ENCODE measurements around the gene IGF1. TPM values are rescaled to one million over a fixed set of nuclear protein-coding genes. Genes with fewer than 3 reads are reported as not detected.
A peak's percentile ranks its signal among the peaks of the same experiment; 100 is the strongest.
"Not testable (repeated sequence)": the region's sequence is repeated elsewhere in the genome, so short reads cannot be mapped to it uniquely, and the experiment has no call there.

IGF1 gene
- total RNA-seq, 1 experiment from 2014 or later = not detected

DNA sequence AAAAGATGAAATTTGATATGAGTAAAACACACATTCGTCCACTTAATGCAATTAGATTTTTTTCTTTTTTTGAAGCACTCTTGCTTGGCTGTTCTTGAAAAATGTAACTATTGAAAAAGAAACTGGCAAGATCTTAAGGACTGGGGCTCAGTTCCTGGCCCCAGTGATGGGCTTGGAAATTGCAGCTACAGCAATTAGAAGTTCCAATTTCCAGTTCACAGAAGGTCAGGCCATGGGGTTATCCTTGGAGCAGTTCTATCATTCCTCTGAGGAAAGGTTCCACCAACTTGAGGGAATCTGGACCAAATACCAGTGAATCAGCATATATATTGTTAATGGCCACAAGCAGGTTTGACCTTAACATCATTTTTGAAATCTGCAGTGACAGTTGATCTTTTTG is 18.9 kb downstream of the IGF1 start:
- DNase-seq (ENCODE audit: low read depth) = no peak

DNA sequence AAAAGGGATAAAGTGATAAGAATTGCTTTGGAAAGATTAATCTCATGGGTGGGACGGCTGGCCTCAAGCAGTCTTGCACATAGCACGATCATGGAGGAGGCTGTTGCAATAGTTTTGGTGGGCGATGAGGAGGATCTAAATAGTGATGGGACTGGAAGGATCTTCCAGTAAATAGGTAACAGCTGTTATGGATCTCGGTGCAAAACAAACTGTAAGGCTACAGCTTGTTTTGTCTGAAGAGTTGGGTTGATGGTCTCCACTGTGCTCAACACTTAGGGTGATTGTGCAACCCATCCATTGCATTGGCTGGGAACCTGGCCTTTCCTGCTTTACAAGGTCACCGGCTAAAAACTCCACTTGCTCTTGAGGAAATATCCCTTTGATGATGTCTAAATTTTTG is 21.0 kb downstream of the IGF1 start:
- no peak for DNase-seq (ENCODE audit: low read depth)

DNA sequence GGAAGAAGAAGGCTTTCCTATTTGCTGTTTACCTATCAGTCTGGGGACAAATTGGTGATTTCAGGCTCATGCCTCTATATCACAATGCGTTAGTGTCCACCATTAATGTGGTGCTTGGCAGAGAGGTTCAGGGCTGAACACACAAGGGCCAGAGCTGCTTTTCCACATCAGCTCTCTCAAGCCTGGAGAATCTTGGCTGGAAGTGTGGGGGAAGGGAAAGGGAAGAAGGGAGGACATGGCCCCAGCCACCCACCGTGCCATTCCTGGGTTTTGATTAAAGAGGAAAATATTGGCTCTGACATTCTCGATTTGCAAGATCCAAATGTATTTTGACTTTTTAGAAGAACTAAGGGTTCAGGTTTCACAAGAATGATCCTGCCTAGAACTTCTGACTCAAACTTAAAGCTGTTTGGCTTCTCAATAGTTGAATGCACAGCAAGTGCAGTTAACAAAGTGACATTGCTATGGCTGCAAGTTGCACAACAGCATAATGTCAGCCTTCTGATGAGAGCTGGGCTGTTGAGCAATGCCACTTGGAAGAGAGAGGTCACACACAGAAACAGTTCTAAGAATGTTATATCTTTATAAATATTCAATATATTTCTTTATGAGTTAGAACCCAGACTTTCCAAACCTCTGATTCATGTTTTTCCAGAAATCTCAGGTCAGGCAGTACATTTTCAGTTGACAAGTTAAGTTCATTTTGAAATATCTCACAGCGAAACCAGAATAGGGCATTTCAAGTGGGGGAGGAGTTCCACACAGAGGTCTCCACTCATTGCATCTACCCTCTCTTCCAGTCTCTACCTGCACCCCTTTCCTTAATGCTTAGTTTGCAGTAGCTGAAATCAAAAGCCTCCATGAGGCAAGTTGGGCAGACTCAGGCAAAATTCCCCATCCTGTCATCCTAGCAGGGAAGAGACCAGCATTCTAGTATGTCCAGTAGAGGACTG is 25.3 kb downstream of the IGF1 start:
- no peak for DNase-seq (ENCODE audit: low read depth)

DNA sequence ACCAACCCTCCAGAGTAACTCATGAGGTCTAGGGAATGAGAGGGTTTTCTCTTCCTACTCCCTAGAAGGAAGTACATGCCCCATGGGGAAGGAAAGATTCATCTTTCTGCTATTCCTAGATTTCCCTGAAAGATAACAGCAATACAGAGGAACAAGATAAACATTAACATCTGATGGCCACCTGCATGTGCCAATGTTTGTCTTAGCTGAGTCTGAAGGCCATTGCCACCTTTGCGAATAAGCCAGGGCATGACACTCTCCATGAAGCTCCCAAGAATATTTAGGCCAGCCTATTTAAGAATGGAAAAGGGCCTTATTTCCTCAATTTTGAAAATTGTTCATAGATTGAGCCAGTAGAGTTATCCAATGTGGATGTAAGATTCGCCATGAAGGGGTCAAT is 26.0 kb downstream of the IGF1 start:
- DNase-seq (ENCODE audit: low read depth) = no peak

DNA sequence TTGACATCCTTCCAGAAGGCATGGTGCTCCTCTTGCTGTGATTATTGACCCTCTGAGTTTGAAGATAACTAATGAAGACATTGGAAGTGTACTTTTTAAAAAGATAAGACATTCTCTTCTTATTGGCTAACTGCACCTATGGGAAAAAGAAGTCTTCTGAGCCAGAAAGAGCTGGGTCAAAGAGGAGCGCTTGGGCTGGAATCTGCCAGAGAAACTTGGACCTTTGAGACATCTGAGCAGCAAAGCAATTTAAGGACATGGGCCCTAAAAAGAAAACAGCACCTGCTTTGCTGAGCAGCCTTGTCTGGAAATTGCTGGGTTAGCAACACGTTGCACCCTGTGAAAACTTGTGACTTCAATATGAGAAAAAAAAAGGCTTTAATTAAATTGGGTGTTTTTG is 27.8 kb downstream of the IGF1 start:
- DNase-seq (ENCODE audit: low read depth) = no peak

DNA sequence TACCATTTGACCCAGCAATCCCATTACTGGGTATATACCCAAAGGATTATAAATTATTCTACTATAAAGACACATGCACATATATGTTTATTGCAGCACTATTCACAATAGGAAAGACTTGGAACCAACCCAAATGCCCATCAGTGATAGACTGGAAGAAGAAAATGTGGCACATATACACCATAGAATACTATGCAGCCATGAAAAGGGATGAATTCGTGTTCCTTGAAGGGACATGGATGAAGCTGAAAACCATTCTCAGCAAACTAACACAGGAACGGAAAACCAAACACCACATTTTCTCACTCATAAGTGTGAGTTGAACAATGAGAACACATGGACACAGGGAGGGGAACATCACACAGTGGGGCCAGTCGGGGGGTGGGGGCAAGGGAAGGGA is 31.3 kb downstream of the IGF1 start:
- DNase-seq (ENCODE audit: low read depth) = not testable (repeated sequence)

DNA sequence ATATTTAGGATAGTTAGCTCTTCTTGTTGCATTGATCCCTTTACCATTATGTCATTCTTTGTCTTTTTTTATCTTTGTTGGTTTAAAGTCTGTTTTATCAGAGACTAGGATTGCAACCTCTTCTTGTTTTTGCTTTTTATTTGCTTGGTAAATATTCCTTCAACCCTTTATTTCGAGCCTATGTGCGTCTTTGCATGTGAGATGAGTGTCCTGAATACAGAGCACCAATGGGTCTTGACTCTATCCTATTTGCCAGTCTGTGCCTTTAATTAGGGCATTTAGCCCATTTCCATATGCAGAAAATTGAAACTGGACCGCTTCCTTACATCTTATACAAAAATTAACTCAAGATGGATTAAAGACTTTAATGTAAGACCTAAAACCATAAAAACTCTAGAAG is 32.9 kb downstream of the IGF1 start:
- not testable (repeated sequence) for DNase-seq (ENCODE audit: low read depth)

DNA sequence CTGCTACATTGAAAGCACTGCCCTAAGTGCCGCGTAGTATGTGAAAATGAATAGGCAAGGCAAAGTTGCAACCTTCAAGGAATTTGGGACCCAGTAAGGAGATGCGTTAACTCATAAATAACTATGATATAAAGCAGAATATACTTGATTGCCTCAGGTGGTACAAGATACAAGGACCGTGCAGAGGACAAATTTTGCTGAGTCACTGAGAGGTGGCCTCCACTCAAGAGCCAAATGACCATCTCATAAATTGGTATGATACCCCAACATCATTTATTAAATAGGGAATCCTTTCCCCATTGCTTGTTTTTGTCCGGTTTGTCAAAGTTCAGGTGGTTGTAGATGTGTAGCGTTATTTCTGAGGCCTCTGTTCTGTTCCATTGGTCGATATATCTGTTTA is 35.7 kb downstream of the IGF1 start:
- no peak for DNase-seq (ENCODE audit: low read depth)

DNA sequence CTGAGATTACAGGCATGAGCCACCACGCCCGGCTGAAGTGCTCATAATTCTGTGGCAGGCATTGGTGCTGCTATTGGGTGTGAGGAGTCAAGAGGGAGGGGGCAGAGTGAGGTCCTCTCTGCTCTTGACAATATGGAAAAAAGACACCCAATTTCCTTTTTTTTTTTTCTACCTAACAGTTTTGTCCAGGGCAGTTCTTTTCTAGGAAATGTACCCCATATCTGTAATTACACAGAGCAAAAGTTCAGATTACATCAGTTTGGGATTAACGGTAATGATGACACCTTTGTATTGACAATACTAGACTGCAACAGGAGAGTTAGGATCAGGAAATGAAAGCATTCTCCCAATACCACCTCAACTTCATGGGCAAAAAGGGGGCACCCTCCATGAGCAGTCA is 36.3 kb downstream of the IGF1 start:
- no peak for DNase-seq (ENCODE audit: low read depth)

DNA sequence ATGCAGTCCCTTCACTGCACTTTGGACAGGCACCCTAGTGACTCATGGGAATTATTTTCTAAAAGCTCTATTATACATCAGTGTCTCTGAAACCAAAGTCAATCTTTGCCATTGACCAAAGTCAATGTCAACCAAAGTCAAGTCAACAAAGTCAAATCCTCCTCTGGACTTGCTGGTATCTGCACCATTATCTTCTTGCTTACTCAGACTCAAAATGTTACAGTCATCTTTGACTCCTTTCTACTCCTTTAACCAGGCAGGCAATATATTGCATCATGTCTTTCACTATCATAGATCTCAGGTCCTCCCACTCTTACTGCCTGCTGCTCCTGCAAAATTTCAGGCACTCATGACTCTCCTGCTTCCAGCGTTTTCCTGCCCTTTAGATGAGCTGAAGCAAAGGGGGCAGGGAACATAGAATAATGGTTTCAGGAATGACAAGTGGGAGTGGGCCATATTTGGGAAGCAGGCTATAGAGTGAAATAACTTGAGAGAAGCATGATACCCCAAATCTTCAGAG is 39.2 kb downstream of the IGF1 start:
- DNase-seq (ENCODE audit: low read depth) = no peak

DNA sequence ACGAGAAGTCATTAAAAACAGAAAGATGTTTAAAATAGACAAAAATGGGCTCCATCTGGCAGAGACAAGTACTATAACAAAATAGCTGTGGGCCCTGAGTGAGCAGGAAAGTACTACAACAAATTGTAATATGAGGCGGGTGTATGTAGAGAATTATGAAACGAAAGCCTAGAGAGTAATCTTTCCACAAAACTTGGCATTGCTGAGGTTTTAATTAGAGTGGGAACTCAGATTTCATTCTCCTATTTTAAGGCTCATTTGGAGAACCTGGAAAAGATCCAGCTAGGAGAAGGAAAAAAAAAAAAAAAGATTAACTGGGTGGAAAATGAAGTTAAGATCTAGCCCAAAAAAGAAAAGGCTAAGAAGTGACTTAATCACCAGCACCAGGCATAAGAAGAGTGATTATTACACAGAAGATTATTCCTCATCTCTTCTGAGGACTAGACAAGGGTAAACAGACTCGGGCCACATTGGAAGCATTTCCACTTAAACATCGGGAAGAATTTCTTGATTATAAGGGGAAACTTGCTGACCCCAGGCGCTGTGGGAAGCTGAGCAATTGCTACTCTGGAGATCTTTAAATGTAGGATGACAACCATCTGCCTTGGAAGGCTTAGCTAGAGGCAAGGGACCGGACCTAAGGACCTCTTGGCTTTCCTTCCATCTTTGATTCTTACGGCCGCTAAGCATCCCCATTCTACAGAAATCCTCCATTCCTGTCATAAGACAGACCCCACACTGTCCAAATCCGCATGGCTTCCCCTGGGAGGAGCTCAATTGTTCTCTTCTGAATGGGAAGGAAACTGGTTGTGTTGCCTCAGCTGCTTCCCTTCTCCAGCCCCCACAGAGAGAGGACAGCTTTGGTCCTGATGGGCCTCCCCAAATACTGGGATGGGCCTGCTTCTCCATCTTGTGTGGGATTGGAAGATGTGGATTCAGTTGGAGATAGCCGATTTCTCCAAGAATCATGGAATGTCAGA is 40.6 kb downstream of the IGF1 start:
- no peak for DNase-seq (ENCODE audit: low read depth)

DNA sequence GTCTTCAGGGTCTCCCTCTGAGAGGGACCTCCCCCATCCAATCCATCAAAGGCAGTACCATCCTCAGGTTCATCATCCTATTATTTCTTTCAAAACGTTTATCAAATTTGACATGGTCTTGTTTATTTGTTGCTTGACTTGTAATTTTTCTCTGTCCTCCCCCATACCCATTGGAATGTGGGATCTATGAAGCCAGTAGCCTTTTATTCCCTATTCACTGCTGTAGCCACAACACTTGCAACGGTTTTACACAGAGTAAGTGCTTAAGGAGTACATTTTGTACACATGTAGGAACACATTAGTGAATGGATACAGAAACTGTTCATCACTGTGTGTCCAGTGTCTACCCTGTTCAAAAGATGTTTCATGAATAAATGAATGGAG is 41.5 kb downstream of the IGF1 start:
- no peak for DNase-seq (ENCODE audit: low read depth)

DNA sequence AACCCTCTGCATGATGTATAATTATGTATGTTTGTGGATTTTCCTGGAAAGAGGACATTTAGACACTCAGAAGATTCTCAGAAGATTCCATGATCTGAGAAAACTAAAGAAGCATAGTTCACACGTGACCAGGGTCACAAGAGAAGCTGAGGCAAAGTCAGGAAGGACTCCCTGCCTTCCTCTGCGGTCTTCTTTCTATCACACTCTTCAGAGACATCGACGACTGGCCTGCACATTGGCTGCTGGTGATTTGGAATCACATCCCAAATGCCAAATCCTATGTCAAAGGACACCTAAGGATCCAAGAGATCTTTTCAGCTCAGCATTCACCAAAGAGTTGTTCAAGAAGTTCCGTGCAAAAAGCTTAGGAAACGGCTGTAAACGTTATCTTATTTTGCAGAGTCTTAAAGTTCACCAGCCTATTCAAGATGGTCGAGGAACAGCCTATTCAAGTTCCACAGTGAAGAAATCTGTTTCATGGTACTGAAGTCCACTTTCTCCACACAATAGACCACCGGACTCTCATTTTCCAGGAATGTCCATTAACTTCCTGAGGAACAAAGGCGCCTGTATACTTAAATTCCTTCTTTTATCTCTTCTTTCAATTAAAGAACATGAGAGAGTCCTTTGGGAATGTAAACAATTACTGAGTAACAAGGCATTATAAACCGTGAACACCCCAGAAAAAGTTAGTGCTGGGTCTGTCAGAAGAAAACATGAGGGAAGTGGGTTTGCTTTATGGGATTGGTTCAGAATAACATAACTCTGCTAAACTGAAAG is 42.1 kb downstream of the IGF1 start:
- DNase-seq (ENCODE audit: low read depth) = peak; percentile 17

DNA sequence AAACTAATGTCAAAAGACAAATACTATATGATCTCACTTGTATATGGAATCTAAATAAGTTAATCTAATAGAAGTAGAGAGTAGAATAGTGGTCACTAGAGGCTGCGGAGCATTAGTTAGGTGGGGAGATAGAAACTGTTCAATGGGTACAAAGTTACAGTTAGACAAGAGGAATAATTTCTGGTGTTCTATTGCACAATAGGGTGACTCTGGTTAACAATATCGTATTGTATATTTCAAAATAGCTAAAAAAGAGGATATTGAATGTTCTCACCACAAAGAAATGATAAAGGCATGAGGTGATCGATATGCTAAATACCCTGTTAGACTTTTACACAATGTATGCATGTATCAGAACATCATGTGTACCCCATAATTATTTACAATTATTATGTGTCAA is 42.9 kb downstream of the IGF1 start:
- no peak for DNase-seq (ENCODE audit: low read depth)

DNA sequence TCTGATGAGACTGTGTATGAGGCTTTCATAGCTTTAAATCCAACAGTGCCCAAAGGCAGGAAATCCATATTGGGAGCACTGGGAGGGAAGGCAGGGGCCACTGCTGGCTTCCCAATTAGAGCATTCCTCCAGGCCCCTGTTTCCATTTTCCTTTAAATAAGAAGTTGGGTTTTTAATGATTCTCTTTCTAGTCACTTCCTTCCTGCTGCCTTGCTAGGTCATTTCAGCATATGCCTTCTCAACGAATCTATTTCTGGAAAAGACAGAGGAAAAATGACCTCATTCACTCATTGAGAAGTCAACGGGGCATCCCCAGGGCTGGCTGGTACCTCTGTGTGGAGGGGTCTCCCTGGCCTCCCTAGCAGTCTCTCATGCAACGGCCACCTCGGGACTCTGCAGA is 43.5 kb downstream of the IGF1 start:
- DNase-seq (ENCODE audit: low read depth) = no peak

DNA sequence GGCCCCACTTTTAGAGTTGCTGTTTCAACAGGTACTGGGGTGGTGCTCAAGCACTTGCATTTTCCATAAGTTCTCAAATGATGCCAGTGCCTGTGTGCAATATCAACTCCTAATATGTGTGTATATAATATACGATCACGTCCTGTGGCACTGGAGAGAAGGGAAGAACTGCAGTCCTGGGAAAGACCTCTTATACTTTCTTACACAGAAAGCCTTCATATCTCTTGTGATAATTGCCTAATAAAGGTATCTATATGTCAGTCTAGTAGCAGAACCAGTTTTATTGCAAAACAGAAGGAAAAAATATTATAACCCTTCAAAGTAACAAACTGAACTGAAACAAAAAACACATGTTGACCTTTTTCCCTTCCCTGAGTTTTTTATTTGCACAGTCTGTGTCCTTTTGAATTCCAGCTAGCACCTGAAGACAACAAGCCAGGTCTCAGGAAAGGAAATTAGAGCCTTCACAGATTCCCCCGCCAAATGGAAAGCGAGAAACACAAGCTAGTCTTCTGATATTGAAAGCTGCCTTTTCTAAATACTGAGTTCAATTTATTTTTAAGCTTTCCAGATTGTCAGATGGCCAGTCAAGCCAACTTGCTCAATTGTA is 44.4 kb downstream of the IGF1 start:
- no peak for DNase-seq (ENCODE audit: low read depth)

DNA sequence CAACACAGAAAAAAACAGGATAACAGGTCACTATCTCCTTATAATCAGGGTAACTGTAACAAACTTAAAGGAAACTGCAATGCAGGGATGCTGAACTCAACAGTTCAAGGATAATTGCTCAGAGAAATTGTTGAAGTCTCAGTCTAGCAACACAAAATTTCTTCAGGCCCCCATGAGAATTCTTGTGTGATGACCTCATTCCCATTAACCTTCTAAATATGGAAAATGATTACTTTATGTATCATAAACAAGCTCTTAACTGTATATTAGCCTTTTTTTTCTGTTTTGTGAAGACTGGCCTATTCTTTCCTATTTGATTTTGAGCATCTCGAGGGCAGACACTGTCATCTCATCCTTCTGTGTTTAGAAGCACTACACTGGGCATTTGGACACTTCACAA is 47.1 kb downstream of the IGF1 start:
- DNase-seq (ENCODE audit: low read depth) = no peak

DNA sequence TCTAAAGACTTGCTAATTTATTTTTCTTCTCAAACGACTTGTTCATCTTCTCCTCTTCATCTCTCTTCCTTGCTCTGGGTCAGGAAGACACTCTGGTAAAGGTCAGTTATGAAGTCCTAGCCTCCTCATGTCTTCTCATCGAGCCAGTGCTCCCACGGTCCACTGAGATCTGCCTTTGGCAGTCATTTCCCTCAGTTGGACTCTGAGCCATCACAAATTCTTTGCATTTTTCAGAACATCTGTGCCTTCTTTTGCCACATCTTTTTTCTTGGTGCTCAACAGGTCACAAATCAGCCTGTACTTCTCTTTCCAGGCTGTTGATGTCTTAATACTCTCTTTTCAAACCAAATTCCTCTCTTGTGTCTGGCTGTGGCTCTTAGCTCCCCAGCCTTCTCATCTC is 49.7 kb downstream of the IGF1 start:
- no peak for DNase-seq (ENCODE audit: low read depth)

DNA sequence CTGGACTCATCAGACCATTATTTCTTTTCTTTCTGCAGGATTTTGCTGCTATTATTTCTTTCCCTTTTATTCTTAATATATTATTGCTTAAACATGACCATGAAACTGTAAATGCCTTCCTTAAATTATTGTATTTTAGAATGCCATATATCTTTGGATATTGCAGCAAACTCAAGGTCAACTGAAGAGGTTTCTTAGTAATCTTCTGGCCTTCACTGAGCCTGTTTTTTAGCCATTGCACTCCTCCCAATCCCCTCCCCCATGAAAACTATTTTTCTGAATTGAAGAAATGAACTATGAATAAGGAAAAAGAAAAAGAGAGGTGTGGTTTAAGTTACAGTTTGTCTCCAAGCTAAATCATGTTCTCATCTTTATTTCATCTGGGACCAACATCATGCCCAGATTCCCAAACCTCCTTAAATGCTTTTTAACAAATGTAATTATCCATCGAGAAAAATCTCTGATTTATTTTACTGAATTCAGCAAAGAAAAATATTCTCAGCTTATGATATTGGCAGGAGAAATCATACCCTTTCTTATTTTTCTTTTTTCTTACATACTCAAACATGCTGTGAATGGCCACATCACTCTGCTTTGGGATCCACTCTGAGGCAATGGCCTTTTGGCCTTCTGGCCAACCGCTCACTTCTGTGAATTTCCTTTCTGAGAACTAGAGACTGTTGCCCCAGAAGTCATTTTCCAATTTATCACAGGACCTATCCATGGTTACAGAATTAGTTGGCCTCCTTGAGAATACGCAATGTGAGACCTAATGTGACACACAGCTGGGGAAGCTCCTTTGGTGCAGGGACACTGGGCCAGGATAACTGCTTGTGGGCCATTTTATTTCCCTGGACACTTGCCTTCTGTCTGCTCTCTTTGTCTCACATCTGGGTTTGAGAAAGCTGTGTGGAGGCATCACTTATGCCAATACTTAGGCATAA is 50.9 kb downstream of the IGF1 start:
- DNase-seq (ENCODE audit: low read depth) = no peak

DNA sequence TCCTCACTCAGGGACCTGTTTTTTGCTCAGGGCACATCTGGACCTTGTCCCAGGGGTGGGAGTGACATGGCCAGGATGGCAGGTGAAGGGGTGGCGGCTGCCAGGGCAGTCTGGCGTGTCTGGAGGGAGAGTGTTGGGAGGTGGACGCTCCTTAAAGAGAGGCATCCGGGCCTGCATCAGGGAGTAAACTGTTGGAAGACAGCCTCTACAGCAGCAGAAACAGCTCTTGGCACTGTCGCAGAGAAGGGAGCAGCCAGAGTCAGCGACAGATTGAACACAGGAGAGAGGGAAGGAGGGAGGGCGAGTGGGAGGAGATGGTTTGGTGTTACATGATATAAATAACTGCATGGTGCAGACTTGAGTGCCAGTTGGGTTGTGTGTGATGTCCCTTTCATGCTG is 52.8 kb downstream of the IGF1 start:
- no peak for DNase-seq (ENCODE audit: low read depth)
